CD8-positive, alpha-beta memory T cell (primary cell): ENCODE measurements around the gene TSHZ2. TPM values are rescaled to one million over a fixed set of nuclear protein-coding genes. Genes with fewer than 3 reads are reported as not detected.
"Not testable (repeated sequence)": the region's sequence is repeated elsewhere in the genome, so short reads cannot be mapped to it uniquely, and the experiment has no call there.

Experiments
- CTCF ChIA-PET: fragments of 350-600 bp; sonication (Branson Sonifier 250); formaldehyde crosslinking; loops from one replicate; lab custom pipeline; 2021; ENCODE audit warnings: antibody characterized with exemption; lab: Charles Lee
- POLR2A ChIA-PET: fragments of 350-600 bp; sonication (Branson Sonifier 250); formaldehyde crosslinking; loops from one replicate; lab custom pipeline; 2021; ENCODE audit warnings: antibody characterized with exemption; lab: Charles Lee
- DNase-seq, 5 donors: peaks; one replicate each; pipeline versions ENCODE4 v3.0.0 to v3.0.0-alpha.2; 2020 to 2022; ENCODE audit warnings: mixed read lengths in 1 of 5
- H3K27ac ChIP-seq: one replicate; pipeline ENCODE4 v1.7.0; 2013; ENCODE audit warnings: low read depth, mild to moderate bottlenecking, low read length, moderate library complexity
- H3K27me3 ChIP-seq: 2 replicates; pipeline ENCODE4 v1.7.0; 2013; ENCODE audit warnings: low read length, mild to moderate bottlenecking; ENCODE audit not compliant: insufficient read depth, poor library complexity, severe bottlenecking
- H3K36me3 ChIP-seq: 2 replicates; pipeline ENCODE4 v1.7.0; 2013; ENCODE audit warnings: mild to moderate bottlenecking, low read length, moderate library complexity; ENCODE audit not compliant: insufficient read depth
- H3K4me1 ChIP-seq: 2 replicates; pipeline ENCODE4 v1.7.0; 2013; ENCODE audit warnings: mild to moderate bottlenecking, low read length, moderate library complexity; ENCODE audit not compliant: insufficient read depth
- H3K4me3 ChIP-seq: 2 replicates; pipeline ENCODE4 v1.7.0; 2013; ENCODE audit warnings: mild to moderate bottlenecking, low read length
- H3K9me3 ChIP-seq: 2 replicates; pipeline ENCODE4 v1.7.0; 2013; ENCODE audit warnings: mild to moderate bottlenecking, low read length
- H3K27ac Mint-ChIP-seq, 8 donors: one replicate each; pipeline ENCODE4 v1.8.0; 2020 to 2021; ENCODE audit warnings: mixed read lengths in 8 of 8, mild to moderate bottlenecking in 6 of 8, inconsistent platforms in 3 of 8, moderate library complexity in 3 of 8
- H3K27me3 Mint-ChIP-seq, 2 donors: one replicate each; pipeline ENCODE4 v1.8.0; 2020 to 2021; ENCODE audit warnings: mixed read lengths in 2 of 2, mild to moderate bottlenecking in 1 of 2, moderate library complexity in 1 of 2
- H3K36me3 Mint-ChIP-seq, 3 donors: one replicate each; pipeline ENCODE4 v1.8.0; 2020 to 2021; ENCODE audit warnings: mixed read lengths in 3 of 3, inconsistent platforms in 1 of 3, mild to moderate bottlenecking in 1 of 3
- H3K4me1 Mint-ChIP-seq, 3 donors: one replicate each; pipeline ENCODE4 v1.8.0; 2020 to 2021; ENCODE audit warnings: mixed read lengths in 3 of 3, inconsistent platforms in 1 of 3, mild to moderate bottlenecking in 1 of 3
- H3K4me3 Mint-ChIP-seq, 7 donors: one replicate each; pipeline ENCODE4 v1.8.0; 2020 to 2021; ENCODE audit warnings: mixed read lengths in 7 of 7, mild to moderate bottlenecking in 6 of 7, moderate library complexity in 4 of 7, inconsistent platforms in 2 of 7
- H3K9me3 Mint-ChIP-seq, 5 donors: one replicate each; pipeline ENCODE4 v1.8.0; 2020 to 2022; ENCODE audit warnings: mixed read lengths in 5 of 5, mild to moderate bottlenecking in 3 of 5, moderate library complexity in 2 of 5, inconsistent platforms in 1 of 5
- polyA plus RNA-seq: library from polyadenylated mRNA; unstranded; fragments of 300-500 nt; fragmentation: Illumina TruSeq; gene quantifications from one replicate; pipeline ENCODE4 v1.2.3, GENCODE V29; 2021
- total RNA-seq, 2 experiments: library from RNA; stranded (reverse); gene quantifications; one replicate each; pipeline ENCODE4 v1.2.3, GENCODE V29; 2021

The TSHZ2 gene
- total and polyA plus RNA-seq, 3 experiments from 2014 or later, result 0.10 to 1.6 (median 1.5) TPM

DNA sequence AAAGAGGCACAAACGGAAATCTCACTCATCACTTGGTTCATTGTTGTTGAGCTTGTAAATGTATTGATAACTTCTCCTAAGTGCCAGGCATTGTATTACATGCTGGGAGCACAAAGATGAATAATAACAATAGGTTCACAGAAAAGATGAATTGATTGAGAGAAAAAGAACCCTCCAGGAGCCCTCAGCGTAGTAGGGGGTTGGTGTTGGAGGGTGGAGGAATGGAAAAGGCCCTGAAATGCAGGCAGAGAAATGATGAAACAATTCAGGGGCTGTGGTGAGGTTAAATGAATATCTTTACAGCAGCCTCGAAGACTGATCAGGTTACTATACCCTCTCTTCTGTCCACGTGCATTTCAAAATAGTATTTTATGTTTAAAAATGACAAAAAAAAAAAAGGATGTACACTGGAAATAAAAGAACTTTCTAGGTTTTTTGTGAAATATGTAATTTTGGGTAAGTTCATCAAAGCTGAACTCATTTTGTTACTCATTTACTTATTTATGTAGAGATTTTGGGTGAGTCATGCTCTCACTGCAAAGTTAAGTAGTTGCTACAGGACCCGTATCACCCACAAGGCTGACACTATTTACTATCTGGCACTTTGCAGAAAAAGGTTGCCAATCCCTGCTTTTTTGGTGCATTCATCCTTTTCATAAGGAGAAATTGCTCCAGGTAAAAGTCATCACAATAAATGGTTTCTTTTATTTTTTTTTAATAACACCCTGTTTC is 344.2 kb downstream of the TSHZ2 start:
- peaks cover 0 to 7% (median 0%) of the 10 kb centered on the region in 3 donors for H3K4me1 Mint-ChIP-seq

GRCh38 chr20:53319200-53319599 is 347.0 kb downstream of the TSHZ2 start:
- no peaks in the 10 kb centered on the region for H3K36me3 ChIP-seq
- peaks cover 7 to 21% (median 9%) of the 10 kb centered on the region in 3 donors for H3K4me1 Mint-ChIP-seq
- DNase-seq, result no peak
- ChIA-PET POLR2A (no interaction called here), CTCF (no interaction called here)
- peaks cover 18 to 21% of the 10 kb centered on the region in 2 donors for H3K27me3 Mint-ChIP-seq
- H3K4me3 Mint-ChIP-seq, result no peak overlapping the region
- H3K27ac ChIP-seq, result no peak overlapping the region
- no peak overlapping the region for H3K27ac Mint-ChIP-seq
- H3K27me3 ChIP-seq, result no peaks in the 10 kb centered on the region
- no peak overlapping the region for H3K4me3 ChIP-seq
- no peaks in the 10 kb centered on the region for H3K9me3 ChIP-seq
- H3K9me3 Mint-ChIP-seq, result no peaks in the 10 kb centered on the region
- peaks cover 8% of the 10 kb centered on the region for H3K4me1 ChIP-seq
- no peaks in the 10 kb centered on the region for H3K36me3 Mint-ChIP-seq

More for the DNA sequence above, 344.2 kb downstream of the TSHZ2 start:
- no peaks in the 10 kb centered on the region for H3K9me3 ChIP-seq
- Mint-ChIP-seq H3K4me3 (no peak overlapping the region), H3K27me3 (peaks cover 26 to 29% of the 10 kb centered on the region in 2 donors), H3K27ac (no peak overlapping the region), H3K36me3 (no peaks in the 10 kb centered on the region), H3K9me3 (no peaks in the 10 kb centered on the region)
- no peaks in the 10 kb centered on the region for H3K27me3 ChIP-seq
- DNase-seq, result no peak
- H3K27ac ChIP-seq, result no peak overlapping the region
- H3K4me1 ChIP-seq, result no peaks in the 10 kb centered on the region
- no peak overlapping the region for H3K4me3 ChIP-seq
- ChIA-PET POLR2A (no interaction called here), CTCF (no interaction called here)
- no peaks in the 10 kb centered on the region for H3K36me3 ChIP-seq

GRCh38 chr20:53319716-53320115 is 347.6 kb downstream of the TSHZ2 start:
- Mint-ChIP-seq H3K9me3 (no peaks in the 10 kb centered on the region), H3K27me3 (peaks cover 18 to 25% of the 10 kb centered on the region in 2 donors), H3K4me3 (no peak overlapping the region), H3K4me1 (peaks cover 7 to 21% (median 9%) of the 10 kb centered on the region in 3 donors), H3K36me3 (no peaks in the 10 kb centered on the region), H3K27ac (no peak overlapping the region)
- H3K27me3 ChIP-seq, result no peaks in the 10 kb centered on the region
- POLR2A ChIA-PET, result no interaction called here
- peaks cover 8% of the 10 kb centered on the region for H3K4me1 ChIP-seq
- CTCF ChIA-PET, result no interaction called here
- no peak overlapping the region for H3K4me3 ChIP-seq
- H3K36me3 ChIP-seq, result no peaks in the 10 kb centered on the region
- no peak for DNase-seq
- H3K27ac ChIP-seq, result no peak overlapping the region
- H3K9me3 ChIP-seq, result no peaks in the 10 kb centered on the region

DNA sequence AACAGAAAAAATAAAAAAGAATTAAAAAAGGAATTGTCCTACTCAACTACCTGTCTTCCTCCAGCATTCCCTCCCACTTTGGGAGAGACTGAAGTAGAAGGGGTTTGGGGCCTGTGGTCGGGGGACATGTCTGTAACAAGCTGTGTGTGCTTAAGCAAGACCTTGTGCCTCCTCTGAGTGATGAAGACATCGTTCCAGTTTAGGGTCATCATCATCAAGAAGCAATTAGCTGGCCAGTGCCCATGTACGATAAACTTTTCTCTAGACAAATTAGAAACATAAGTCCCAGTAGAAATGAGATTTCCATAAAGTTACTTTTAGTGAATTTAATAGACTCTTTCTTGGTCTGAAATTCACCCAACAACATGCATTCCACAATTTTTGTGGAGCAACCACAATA is 348.5 kb downstream of the TSHZ2 start:
- ChIA-PET CTCF (interaction anchor here (0.9 kb wide), 1 partner anchor 9 kb away, joined by 4 read pairs; no protein-coding TSS in a partner anchor), POLR2A (no interaction called here)
- Mint-ChIP-seq H3K27ac (peak overlapping the region in 1 of 8 donors; percentile 31), H3K4me3 (no peak overlapping the region), H3K36me3 (no peaks in the 10 kb centered on the region), H3K4me1 (peaks cover 7 to 21% (median 9%) of the 10 kb centered on the region in 3 donors), H3K9me3 (no peaks in the 10 kb centered on the region), H3K27me3 (peaks cover 22 to 23% of the 10 kb centered on the region in 2 donors)
- Histone ChIP-seq H3K4me3 (no peak overlapping the region), H3K36me3 (no peaks in the 10 kb centered on the region), H3K4me1 (peaks cover 8% of the 10 kb centered on the region), H3K27ac (no peak overlapping the region), H3K27me3 (no peaks in the 10 kb centered on the region), H3K9me3 (no peaks in the 10 kb centered on the region)
- DNase-seq, result no peak

DNA sequence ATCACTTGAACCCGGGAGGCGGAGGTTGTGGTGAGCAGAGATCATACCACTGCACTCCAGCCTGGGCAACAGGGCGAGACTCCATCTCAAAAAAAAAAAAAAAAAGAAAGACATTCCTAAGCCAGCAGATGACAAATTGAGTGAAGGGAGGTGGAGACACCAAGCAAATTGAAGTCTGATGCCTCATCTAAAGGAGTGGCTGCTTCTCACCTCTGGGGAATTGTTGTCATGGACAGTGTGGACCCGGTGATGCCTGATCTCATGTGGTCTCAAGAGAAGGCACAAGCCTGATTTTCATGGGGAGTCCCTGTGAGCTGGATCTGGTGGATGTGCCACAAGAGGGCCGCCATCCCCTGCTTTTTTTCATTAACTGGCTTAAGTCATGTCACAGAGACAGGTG is 349.4 kb downstream of the TSHZ2 start:
- Mint-ChIP-seq H3K27ac (no peak overlapping the region), H3K27me3 (peaks cover 18 to 23% of the 10 kb centered on the region in 2 donors), H3K4me3 (no peak overlapping the region), H3K4me1 (peaks cover 7 to 21% (median 9%) of the 10 kb centered on the region in 3 donors), H3K36me3 (no peaks in the 10 kb centered on the region), H3K9me3 (no peaks in the 10 kb centered on the region)
- no peaks in the 10 kb centered on the region for H3K36me3 ChIP-seq
- H3K4me3 ChIP-seq, result no peak overlapping the region
- POLR2A ChIA-PET, result no interaction called here
- H3K27me3 ChIP-seq, result no peaks in the 10 kb centered on the region
- DNase-seq, result no peak
- no peak overlapping the region for H3K27ac ChIP-seq
- H3K9me3 ChIP-seq, result no peaks in the 10 kb centered on the region
- H3K4me1 ChIP-seq, result peaks cover 8% of the 10 kb centered on the region
- CTCF ChIA-PET, result no interaction called here

GRCh38 chr20:53322651-53323050 is 350.5 kb downstream of the TSHZ2 start:
- Mint-ChIP-seq H3K9me3 (no peaks in the 10 kb centered on the region), H3K27ac (peak overlapping the region in 4 of 8 donors; percentile 39 to 64 (median 54)), H3K36me3 (no peaks in the 10 kb centered on the region), H3K4me3 (no peak overlapping the region), H3K4me1 (peaks cover 7 to 21% (median 9%) of the 10 kb centered on the region in 3 donors), H3K27me3 (peaks cover 18% of the 10 kb centered on the region in 2 donors)
- Histone ChIP-seq H3K27ac (no peak overlapping the region), H3K27me3 (no peaks in the 10 kb centered on the region), H3K4me3 (no peak overlapping the region), H3K4me1 (peaks cover 8% of the 10 kb centered on the region), H3K36me3 (no peaks in the 10 kb centered on the region), H3K9me3 (no peaks in the 10 kb centered on the region)
- CTCF ChIA-PET, result interaction anchor here (0.7 kb wide), 1 partner anchor 473 kb away, joined by 3 read pairs; no protein-coding TSS in a partner anchor
- POLR2A ChIA-PET, result no interaction called here
- DNase-seq, result peak in 2 of 5 donors; percentile 3 to 46

DNA sequence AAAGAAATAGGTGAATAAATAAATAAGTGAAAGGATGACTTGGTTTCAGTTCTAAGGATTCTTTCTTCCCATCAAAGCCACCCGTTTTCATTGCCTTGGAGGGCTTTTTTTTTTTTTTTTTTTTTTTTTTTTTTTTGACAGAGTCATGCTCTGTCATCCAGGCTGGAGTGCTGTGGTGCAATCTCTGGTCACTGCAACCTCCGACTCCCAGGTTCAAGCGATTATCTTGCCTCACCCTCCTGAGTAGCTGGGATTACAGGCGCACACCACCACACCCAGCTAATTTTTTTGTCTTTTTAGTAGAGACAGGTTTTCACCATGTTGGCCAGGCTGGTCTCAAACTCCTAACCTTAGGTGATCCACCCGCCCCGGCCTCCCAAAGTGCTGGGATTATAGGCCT is 351.3 kb downstream of the TSHZ2 start:
- peaks cover 7 to 21% (median 9%) of the 10 kb centered on the region in 3 donors for H3K4me1 Mint-ChIP-seq
- H3K4me3 Mint-ChIP-seq, H3K9me3 Mint-ChIP-seq, H3K4me3 ChIP-seq, CTCF ChIA-PET, H3K9me3 ChIP-seq, H3K36me3 ChIP-seq, H3K27ac Mint-ChIP-seq, DNase-seq, H3K36me3 Mint-ChIP-seq, H3K27me3 ChIP-seq, H3K4me1 ChIP-seq, POLR2A ChIA-PET, H3K27ac ChIP-seq: not testable (repeated sequence)
- H3K27me3 Mint-ChIP-seq, result peaks cover 11 to 12% of the 10 kb centered on the region in 2 donors

DNA sequence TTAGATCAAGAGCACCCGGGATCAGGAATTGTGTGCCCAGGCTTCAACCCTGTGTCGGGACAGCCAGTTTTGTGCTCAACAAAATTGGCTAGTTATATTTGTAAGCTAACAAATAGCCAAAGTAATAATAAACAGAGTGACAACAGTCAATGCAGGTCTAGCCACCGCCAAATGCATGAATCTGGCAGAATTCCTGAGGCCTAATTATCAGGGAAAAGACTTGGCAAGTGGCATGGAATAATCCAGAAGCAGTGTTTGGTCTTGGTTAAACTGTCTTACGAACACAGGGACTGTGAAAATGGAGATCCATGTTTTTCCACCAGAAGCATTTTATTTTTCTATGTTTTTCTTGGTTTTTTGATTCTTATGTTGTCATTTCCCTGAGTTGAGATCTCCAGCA is 352.7 kb downstream of the TSHZ2 start:
- Mint-ChIP-seq H3K27me3 (peaks cover 5 to 7% of the 10 kb centered on the region in 2 donors), H3K4me1 (peaks cover 7 to 20% (median 9%) of the 10 kb centered on the region in 3 donors), H3K4me3 (no peak overlapping the region), H3K27ac (peak overlapping the region in 1 of 8 donors; percentile 35), H3K9me3 (no peaks in the 10 kb centered on the region), H3K36me3 (no peaks in the 10 kb centered on the region)
- Histone ChIP-seq H3K27ac (no peak overlapping the region), H3K4me1 (peaks cover 8% of the 10 kb centered on the region), H3K36me3 (no peaks in the 10 kb centered on the region), H3K4me3 (no peak overlapping the region), H3K27me3 (no peaks in the 10 kb centered on the region), H3K9me3 (no peaks in the 10 kb centered on the region)
- no peak for DNase-seq
- ChIA-PET POLR2A (no interaction called here), CTCF (no interaction called here)
